ENCODE measurements around the gene FRAT2.
A peak's percentile ranks its signal among the peaks of the same experiment; 100 is the strongest.

FRAT2 gene

GRCh38 chr10:97334370-97335175, at the start of gene FRAT2:
FRAT2 (minus strand) TSS chr10:97334729; CDS start chr10:97334572, 157 bp downstream.
- DNase-seq (ENCODE audit: low read depth in 2 of 2): peak; percentile 75 to 80

DNA sequence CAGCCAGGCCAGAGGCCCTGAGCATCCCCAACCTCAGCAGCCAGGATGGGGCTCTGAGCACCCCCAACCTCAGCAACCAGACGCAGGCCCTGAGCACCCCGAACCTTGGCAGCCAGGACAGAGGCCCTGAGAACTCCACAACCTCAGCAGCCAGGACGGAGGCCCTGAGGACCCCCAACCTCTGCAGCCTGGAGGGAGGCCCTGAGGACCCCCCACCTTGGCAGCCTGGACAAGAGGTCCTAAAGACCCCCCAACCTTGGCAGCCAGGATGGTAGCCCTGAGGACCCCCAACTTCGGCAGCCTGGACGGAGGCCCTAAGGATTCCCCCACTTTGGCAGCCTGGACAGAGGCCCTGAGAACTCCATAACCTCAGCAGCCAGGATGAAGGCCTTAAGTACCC, 49.6 kb upstream of the FRAT2 start:
- DNase-seq (ENCODE audit: low read depth in 2 of 2): no peak

GRCh38 chr10:97383159-97383558, 48.6 kb upstream of the FRAT2 start:
- no peak for DNase-seq (ENCODE audit: low read depth in 2 of 2)

GRCh38 chr10:97381626-97382025, 47.1 kb upstream of the FRAT2 start:
- no peak for DNase-seq (ENCODE audit: low read depth in 2 of 2)

DNA sequence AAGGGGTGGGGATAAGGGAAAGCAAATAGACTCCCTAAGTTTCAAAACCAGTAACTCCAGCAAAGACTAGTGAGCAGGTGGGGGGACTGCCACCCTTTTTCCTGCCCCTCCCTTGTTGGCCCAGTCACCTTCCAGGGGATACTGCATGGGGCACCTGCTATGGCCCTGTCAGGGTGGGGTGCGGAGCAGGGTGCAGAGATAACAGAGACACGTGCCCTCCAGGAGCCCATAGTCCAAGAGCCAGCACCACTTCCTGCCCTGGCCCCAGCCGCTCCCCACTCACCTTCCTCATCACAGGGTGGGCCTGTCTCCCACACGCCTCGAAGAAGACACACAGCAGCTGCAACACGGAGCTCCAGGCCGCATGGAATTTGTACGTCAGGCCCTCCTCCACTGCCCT, 46.0 kb upstream of the FRAT2 start:
- no peak for DNase-seq (ENCODE audit: low read depth in 2 of 2)

DNA sequence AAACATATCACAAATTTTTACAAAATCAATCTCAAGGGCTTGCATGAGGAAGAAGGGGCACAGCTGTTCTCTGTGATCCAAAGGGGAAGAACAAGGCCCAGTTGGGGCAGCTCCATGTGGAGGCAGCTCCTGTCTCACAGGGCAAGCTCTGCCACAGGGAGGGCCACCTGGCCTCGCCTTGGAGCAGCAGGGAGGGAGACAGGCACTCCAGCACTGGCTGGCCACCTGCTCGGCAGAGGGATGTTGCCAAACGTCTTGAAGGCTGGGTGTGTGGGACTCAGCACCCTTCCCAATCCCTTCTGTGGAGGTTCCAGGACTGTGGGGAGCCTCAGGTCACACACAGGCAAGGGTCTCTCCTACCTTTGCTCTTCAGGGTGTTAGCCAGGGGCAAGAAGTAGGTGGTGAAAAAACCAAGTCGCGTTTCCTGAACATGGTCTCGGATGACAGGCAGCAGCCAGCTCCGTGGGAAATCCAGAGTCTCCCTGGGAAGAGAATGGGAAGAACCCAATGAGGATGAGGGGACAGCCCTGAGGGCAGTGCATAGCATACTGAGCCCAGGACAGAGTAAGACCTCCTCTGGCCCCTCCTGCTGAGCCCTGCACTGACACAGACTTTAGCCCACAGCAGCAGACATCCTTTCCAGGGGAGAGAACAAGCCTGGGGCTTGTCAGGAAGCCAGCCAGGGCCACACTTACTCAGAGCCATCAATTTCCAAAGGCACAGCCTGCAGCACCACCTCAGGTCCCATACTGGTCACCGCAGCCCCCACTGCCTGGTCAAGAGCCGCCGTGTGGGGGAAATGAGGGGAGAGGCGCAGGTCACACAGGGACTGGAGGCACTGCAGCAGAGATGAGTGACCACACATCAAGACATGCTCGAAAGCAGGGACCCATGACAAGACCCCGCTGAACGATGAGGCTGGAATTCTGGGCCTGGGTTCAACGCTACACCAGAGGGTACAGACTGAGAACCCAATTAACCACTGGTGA, 44.7 kb upstream of the FRAT2 start:
- no peak for DNase-seq (ENCODE audit: low read depth in 2 of 2)

- DNase-seq (ENCODE audit: low read depth in 2 of 2): no peak
These were observed 41.9 kb upstream of the FRAT2 start for GRCh38 chr10:97376413-97376812.

DNA sequence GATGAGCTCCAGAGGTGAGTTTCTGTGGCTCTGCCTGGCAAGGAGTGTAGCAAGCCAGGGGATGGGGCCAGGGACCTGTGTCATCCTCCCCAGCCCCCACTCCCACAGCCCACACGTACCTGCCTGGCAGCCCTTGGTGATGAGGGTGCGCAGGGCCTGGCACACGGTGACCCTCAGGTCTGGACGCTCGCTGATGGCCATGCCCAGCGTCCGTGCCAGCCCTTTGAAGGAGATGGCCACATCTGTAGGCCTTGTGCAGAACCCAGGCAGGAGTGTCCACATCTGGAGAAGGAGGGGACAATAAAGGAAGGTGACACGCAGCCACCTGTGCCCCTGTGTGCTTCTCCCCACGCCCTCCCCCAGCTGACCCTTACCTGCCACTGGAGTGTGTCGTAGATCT, 38.9 kb upstream of the FRAT2 start:
- no peak for DNase-seq (ENCODE audit: low read depth in 2 of 2)

DNA sequence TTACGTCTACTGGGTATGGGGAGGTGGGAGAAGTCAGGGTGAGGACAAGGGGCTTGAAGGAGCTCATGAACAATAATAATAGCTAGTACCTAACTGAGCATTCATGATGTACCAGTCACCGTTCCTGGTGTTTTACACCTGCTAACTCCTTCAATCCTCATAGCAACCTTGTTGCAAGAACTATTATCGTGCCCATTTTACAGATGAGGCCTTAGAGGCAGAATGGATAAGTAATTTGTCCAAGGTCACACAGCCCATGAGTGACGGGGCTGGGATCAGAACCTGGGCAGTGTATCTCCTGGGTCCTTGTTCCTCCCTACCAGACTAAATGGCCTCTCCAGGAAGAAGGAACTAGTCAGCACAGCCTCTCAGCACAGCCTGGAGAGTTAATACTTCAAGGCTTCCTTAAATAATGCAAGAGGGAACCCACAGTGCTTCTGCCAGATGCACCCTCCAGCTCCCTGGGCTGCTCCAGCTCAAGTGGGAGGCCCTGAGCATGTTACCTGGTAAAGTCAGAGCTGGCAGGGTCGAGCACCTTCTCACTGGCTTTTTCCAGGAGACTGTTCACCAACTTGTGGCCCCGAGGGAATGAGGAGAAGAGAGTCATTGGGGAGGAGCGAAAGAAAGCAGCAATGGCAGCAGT, 37.8 kb upstream of the FRAT2 start:
- DNase-seq (ENCODE audit: low read depth in 2 of 2): no peak

GRCh38 chr10:97371696-97372095, 37.2 kb upstream of the FRAT2 start:
- DNase-seq (ENCODE audit: low read depth in 2 of 2): no peak

GRCh38 chr10:97367126-97367649, 32.7 kb upstream of the FRAT2 start:
- DNase-seq (ENCODE audit: low read depth in 2 of 2): no peak

DNA sequence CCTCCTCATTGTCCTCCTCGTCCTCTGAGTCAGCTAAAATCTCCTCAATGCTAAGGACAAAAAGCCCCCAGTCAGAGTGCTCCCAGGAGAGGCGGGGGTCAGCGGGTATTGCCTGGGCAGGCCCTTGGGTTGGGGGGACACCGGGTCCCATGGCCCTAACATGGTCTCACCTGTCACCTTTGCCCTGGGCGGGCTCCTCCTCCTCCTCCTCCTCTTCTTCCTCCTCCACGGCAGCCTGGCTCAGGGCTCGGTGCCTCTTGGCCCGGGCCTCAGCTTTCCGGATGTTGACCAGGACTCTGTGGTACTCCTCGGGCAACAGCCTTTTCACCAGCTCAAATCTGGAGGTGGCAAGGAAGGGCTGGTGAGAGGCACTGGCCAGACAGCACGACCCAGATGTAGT, 32.0 kb upstream of the FRAT2 start:
- DNase-seq (ENCODE audit: low read depth in 2 of 2): no peak

DNA sequence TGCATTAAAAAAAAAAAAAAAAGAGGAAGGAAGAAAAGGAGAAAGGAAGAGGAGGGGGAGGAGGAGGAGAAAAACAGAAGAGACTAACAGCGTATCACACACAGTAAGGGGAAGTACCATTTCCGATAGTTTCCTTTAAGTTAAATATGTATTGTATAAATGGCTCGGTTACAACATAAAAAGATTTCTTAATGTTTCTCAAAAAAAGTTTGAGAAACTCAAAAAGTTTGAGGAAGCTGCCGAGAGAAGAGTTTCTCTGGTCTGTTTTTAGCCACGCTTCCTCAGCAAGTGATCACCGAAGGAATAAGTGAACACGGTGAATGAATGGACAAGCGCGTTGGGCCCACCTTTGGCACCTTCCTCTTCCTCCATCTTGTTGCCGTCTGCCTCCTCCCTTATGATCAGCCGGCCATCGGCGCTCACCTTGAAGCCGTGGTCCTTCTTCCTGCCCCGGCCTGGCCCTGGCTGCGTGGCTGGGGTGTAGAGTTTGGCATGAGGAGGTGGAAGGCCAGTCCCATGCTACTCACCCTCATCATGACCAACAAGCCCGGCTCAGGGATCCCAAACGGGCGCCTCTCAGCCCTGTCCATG, 31.3 kb upstream of the FRAT2 start:
- DNase-seq (ENCODE audit: low read depth in 2 of 2): no peak

DNA sequence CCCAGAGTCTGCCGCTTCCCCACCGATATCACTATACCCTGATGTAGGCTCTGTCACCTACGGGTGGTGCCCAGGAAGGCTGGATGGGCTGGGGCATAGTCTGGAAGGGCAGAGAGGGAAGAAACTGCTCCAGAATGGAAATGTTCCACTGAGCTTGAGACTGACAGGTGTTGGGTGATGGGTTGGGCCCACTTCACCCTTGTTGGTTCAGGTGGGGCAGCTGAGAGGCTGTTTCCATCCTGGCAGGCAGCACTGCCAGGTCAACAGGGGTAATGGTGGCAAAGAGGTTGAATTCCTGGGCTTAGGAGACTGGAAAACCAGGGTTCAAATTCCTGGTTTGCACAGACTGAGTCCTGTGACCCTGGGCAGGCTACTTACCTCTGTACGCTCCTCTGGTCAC, 28.5 kb upstream of the FRAT2 start:
- DNase-seq (ENCODE audit: low read depth in 2 of 2): no peak

DNA sequence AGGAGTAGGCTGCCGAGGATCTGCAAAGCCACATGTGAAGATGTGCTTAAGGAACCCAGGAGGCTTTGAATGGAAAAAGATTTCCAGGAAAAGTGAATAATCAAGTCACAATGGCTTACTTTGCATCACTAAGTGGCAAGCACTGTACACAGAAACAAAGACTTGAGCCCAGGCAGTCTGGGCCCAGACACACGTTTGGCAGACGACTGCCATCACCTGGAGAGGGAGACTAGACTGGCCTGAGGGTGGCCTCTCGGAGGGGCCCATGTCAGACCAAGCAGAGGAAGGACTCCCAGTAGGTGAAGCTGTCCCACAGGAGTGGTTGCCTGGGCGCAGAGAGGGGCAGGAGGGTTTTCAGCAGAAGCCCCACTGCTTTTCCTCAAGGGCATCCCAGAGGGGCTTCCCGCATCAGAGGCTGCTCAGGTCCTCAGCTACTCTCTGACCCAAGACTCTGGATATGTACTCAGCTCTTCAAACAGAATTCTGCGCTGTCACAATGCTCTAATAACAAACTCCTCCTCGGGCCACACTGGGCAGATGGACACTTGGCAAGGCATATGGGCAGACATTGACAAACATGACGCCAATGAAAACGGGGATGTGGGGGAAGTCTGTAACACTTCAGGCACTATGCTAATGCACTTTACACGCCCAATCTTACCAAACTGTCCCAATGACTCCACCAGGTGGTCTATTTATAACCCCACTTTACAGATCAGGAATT, 27.9 kb upstream of the FRAT2 start:
- no peak for DNase-seq (ENCODE audit: low read depth in 2 of 2)

- no peak for DNase-seq (ENCODE audit: low read depth in 2 of 2)
These were observed 27.0 kb upstream of the FRAT2 start for GRCh38 chr10:97361537-97361901.

- no peak for DNase-seq (ENCODE audit: low read depth in 2 of 2)
These were observed 26.4 kb upstream of the FRAT2 start for GRCh38 chr10:97360705-97361536.

- DNase-seq (ENCODE audit: low read depth in 2 of 2): no peak
These were observed 24.3 kb upstream of the FRAT2 start for GRCh38 chr10:97358781-97359180.

- no peak for DNase-seq (ENCODE audit: low read depth in 2 of 2)
These were observed 23.8 kb upstream of the FRAT2 start for GRCh38 chr10:97358349-97358748.

DNA sequence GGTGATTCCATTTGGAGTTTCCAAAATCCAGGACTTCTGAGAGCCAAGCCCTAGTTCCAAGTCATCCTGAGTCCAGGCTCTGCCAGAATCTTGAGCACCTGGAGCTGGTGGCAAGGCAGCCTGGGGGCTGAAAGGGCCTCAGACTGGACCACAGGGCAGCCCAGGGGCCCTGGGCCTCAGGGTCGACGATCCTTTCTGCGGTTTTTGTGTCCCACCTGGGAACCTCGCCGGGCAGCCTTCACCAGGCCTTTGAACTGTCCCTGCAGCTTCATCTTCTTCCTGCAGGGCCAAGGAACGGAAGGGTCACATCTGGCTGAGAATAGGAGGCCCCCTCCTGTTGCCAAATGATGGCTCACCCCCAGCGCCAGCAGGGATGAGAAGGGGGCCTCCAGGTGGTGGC, 22.4 kb upstream of the FRAT2 start:
- no peak for DNase-seq (ENCODE audit: low read depth in 2 of 2)
